ENCODE results near the gene FNDC3B.
A peak's percentile ranks its signal among the peaks of the same experiment; 100 is the strongest.

Gene FNDC3B

DNA sequence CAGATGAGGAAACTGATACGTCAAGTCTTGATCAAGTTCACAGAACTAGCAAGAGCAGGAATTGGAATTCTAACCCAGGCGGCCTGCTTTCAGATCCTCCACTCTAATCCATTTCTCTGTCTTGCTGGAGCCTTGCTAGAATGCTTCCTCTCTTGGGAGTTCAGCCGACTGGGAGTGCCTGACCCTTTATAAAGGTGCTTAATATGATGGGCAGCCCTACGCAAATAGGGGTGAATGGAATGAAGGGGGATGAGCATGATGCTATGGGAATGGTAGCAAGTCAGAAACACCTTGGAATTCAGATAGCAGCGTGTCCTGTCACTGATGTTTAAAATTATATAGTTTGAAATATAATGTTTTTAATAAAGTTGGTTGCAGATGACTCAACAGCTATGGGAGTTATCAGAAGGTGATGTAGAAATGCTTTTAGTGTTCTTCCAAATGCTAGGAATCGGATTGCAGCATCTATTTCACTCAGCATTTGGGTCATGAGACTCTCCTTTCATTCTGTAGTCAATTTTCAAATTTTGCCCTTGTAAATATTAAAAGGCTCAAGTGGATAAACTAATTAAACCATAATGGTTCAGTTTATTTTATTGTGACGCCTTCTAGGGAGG is 150.7 kb downstream of the FNDC3B start:
- Histone ChIP-seq H3K4me1 (ENCODE audit: insufficient read depth, low read length) (peaks cover 9% of the 10 kb centered on the region), H3K27me3 (ENCODE audit: insufficient read depth, low read length) (no peaks in the 10 kb centered on the region), H3K36me3 (ENCODE audit: insufficient read depth, low read length) (no peaks in the 10 kb centered on the region), H3K9ac (ENCODE audit: low read depth, low read length) (no peak overlapping the region), H3K9me3 (ENCODE audit: insufficient read depth, low read depth, low read length) (no peaks in the 10 kb centered on the region), H3K4me3 (ENCODE audit: low read length) (no peak overlapping the region), H3K27ac (ENCODE audit: low read depth, low read length) (no peak overlapping the region)
- WGBS, result 92% methylated on average over 7 of the region's 7 CpGs

DNA sequence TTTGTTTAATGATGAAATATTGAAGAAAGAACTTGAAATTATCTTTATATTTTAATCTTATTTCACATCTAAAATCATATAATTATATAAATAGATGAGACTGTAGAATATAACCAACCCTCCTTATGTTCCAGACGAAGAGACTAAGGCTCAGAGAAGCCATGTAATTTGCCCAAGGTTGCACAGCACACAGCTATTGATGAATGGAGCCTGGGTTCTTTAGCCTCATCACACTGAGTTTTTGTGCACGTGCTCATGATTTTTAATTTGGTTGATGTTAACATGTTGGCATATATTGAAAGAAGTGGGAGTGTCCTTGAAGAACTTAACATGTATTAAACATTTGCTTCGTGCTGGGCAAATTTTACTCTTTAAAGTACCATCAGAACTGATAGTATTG is 151.6 kb downstream of the FNDC3B start:
- WGBS, result 94% methylated on average over 3 of the region's 3 CpGs
- Histone ChIP-seq H3K27me3 (ENCODE audit: insufficient read depth, low read length) (no peaks in the 10 kb centered on the region), H3K9me3 (ENCODE audit: insufficient read depth, low read depth, low read length) (no peaks in the 10 kb centered on the region), H3K4me3 (ENCODE audit: low read length) (no peak overlapping the region), H3K4me1 (ENCODE audit: insufficient read depth, low read length) (peaks cover 15% of the 10 kb centered on the region), H3K36me3 (ENCODE audit: insufficient read depth, low read length) (no peaks in the 10 kb centered on the region), H3K27ac (ENCODE audit: low read depth, low read length) (no peak overlapping the region), H3K9ac (ENCODE audit: low read depth, low read length) (no peak overlapping the region)

DNA sequence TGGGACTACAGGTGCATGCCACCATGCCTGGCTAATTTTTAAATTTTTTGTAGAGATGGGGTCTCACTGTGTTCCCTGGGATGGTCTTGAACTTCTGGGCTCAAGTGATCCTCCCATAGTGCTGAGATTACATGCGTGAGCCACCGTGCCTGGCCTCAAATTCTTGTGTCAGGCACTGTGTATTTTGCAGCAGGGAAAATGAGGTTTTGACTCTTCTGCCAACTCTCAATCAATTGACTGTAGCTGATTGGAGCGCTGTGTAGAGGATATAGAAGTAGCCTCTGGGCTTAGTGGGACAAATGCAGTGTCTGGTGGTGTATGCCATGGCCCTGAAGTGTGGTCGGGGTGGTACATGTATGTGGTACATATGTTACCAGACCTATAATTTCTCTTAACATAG is 152.3 kb downstream of the FNDC3B start:
- peaks cover 15% of the 10 kb centered on the region for H3K4me1 ChIP-seq (ENCODE audit: insufficient read depth, low read length)
- no peaks in the 10 kb centered on the region for H3K36me3 ChIP-seq (ENCODE audit: insufficient read depth, low read length)
- no peak overlapping the region for H3K27ac ChIP-seq (ENCODE audit: low read depth, low read length)
- 93% methylated on average over 3 of the region's 4 CpGs for WGBS
- H3K9me3 ChIP-seq (ENCODE audit: insufficient read depth, low read depth, low read length), result no peaks in the 10 kb centered on the region
- no peak overlapping the region for H3K9ac ChIP-seq (ENCODE audit: low read depth, low read length)
- H3K27me3 ChIP-seq (ENCODE audit: insufficient read depth, low read length), result no peaks in the 10 kb centered on the region
- no peak overlapping the region for H3K4me3 ChIP-seq (ENCODE audit: low read length)

DNA sequence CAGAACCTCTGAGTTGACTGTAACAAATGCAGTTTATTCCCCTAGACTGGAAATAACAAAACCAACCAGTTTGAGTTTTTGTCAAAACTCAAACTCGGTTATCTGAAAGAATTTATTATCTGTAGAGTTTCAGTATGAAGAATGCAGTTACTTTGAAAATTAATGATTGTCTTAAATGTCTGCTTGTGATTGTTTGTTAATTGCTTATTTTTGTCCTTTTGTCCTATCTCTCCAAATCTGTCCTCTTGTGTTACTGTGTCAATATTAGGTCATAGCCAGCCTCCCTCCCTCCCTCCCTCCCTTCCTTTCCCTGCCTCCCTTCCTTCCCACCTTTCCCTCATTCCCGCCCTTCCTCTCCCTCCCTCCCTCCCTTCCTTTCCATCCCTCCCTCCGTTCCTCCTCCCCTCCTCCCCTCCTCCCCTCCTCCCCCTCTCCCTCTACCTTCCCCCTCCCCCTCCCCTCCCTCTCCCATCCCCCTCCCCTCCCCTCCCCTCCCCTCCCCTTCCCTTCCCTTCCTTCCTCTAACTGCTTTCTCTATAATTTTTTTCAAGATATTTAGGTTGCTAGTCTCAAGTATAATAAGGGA is 153.5 kb downstream of the FNDC3B start:
- H3K4me1 ChIP-seq (ENCODE audit: insufficient read depth, low read length), result peaks cover 15% of the 10 kb centered on the region
- no peak overlapping the region for H3K4me3 ChIP-seq (ENCODE audit: low read length)
- H3K9me3 ChIP-seq (ENCODE audit: insufficient read depth, low read depth, low read length), result no peaks in the 10 kb centered on the region
- whole genome bisulfite sequencing, result 83% methylated on average over 1 of the region's 3 CpGs
- H3K36me3 ChIP-seq (ENCODE audit: insufficient read depth, low read length), result no peaks in the 10 kb centered on the region
- H3K9ac ChIP-seq (ENCODE audit: low read depth, low read length), result no peak overlapping the region
- H3K27ac ChIP-seq (ENCODE audit: low read depth, low read length), result no peak overlapping the region
- H3K27me3 ChIP-seq (ENCODE audit: insufficient read depth, low read length), result no peaks in the 10 kb centered on the region

DNA sequence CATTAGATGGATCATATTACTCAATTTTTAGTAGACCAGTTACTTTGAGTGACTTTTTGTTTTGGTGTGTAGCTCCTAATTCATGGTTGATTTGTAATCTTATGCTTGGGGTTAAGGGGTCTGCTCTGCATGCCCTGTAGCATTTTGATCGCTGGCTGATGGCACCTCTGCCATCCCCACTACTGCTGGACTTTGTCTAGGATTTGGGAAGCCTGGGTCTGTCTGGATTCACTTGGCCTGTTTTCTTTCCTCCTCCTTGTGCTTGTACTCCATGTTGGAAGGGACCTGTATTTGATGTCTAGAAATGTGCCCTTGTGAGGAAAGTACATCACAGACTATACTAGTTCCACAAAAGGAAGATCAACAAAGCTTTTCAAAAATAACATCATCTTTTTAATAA is 154.1 kb downstream of the FNDC3B start:
- 100% methylated on average over 1 of the region's 1 CpG for WGBS
- no peaks in the 10 kb centered on the region for H3K27me3 ChIP-seq (ENCODE audit: insufficient read depth, low read length)
- no peak overlapping the region for H3K27ac ChIP-seq (ENCODE audit: low read depth, low read length)
- no peaks in the 10 kb centered on the region for H3K36me3 ChIP-seq (ENCODE audit: insufficient read depth, low read length)
- no peak overlapping the region for H3K4me3 ChIP-seq (ENCODE audit: low read length)
- H3K9me3 ChIP-seq (ENCODE audit: insufficient read depth, low read depth, low read length), result no peaks in the 10 kb centered on the region
- H3K9ac ChIP-seq (ENCODE audit: low read depth, low read length), result no peak overlapping the region
- peaks cover 15% of the 10 kb centered on the region for H3K4me1 ChIP-seq (ENCODE audit: insufficient read depth, low read length)

DNA sequence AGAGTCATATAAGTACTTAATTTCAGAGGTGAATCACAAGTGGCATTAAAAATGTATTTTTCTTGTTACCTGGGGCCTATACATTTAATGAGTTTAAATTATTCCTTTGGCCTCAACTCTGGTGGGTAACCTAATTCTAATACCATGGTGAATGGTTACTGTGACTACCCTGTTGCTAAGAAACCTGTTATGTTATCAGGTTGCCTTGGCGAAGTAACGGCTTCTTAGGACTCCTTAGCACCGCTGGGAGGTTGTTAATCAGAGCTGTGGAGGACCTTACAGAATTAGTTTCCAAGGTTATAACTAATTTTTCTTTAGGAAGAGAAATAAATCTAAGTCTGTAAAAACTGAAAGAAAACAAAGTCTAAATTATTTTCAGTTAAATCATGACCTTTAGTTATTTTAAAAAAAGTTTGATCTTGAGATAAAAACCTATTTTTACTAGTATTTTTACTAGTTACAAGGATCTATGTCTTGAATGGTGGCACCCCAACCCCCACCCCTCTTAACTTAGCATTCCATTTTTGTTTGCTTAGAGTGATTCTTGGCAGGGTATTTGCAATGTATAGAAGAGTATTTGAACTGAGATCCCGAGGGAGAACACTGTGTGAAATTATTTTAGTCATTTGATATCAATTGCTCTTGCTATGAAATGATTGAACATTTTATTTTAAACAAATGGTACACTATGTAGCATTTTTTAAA is 155.5 kb downstream of the FNDC3B start:
- peaks cover 15% of the 10 kb centered on the region for H3K4me1 ChIP-seq (ENCODE audit: insufficient read depth, low read length)
- H3K4me3 ChIP-seq (ENCODE audit: low read length), result no peak overlapping the region
- H3K27ac ChIP-seq (ENCODE audit: low read depth, low read length), result peak overlapping the region; percentile 63
- no peaks in the 10 kb centered on the region for H3K27me3 ChIP-seq (ENCODE audit: insufficient read depth, low read length)
- H3K36me3 ChIP-seq (ENCODE audit: insufficient read depth, low read length), result no peaks in the 10 kb centered on the region
- H3K9ac ChIP-seq (ENCODE audit: low read depth, low read length), result no peak overlapping the region
- H3K9me3 ChIP-seq (ENCODE audit: insufficient read depth, low read depth, low read length), result no peaks in the 10 kb centered on the region
- 65% methylated on average over 4 of the region's 4 CpGs for WGBS

DNA sequence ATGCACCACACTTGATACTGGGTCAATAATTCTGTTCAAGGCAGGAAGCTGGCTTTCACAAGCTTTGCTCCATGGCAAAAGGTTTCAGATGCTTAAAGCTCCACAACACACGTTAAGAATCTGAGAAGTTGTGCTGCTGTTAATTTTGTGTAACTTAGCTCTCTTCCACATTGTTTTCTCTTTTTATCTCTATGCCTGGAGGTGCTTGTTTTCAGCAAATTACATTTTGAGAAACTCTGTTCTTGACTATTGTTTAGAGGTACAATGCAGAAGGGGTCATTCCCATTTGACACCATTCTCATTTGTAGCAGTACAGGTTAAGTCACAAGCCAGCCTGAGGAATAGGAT is 156.0 kb downstream of the FNDC3B start:
- WGBS, result 75% methylated on average over 1 of the region's 1 CpG
- Histone ChIP-seq H3K36me3 (ENCODE audit: insufficient read depth, low read length) (no peaks in the 10 kb centered on the region), H3K9me3 (ENCODE audit: insufficient read depth, low read depth, low read length) (no peaks in the 10 kb centered on the region), H3K4me1 (ENCODE audit: insufficient read depth, low read length) (peaks cover 15% of the 10 kb centered on the region), H3K9ac (ENCODE audit: low read depth, low read length) (no peak overlapping the region), H3K27me3 (ENCODE audit: insufficient read depth, low read length) (no peaks in the 10 kb centered on the region), H3K27ac (ENCODE audit: low read depth, low read length) (peak overlapping the region; percentile 63), H3K4me3 (ENCODE audit: low read length) (no peak overlapping the region)

DNA sequence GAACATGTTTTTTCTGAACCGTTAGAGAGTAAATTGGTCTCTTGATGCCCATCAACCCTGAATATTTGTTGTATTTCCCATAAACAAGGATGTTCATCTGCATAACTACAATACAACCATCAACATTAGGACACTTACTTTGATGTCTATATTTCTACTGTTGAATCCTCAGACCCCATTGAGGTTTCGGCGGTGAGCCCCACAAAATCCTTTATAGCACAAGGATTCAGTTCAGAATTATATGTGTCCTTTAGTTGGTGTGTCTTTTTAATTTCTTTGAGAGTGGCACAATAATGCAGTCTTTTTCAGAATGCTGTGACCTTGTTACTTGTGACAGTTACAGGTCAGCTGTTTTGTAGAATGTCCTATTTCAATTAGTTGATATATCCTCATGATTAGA is 158.0 kb downstream of the FNDC3B start:
- 96% methylated on average over 3 of the region's 3 CpGs for WGBS

DNA sequence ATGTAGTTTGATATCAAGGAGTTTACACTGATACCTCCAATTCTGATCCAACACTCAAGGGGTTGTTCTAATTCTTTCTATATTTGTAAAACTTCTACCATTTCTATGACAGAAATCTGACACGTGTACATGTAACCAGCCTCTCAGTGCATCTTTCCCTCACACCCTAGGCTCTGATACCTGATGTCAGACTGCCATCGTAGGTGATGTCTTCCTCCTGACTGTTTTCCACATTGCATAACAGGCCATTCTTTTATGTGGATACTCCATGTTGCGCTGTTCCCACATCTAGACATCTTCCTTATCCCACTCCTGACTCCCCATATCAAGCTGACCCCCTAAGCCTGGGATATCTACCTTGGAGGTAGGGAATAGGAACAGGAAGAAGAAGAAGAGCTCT is 159.1 kb downstream of the FNDC3B start:
- WGBS, result 98% methylated on average over 3 of the region's 3 CpGs
- H3K36me3 ChIP-seq (ENCODE audit: insufficient read depth, low read length), result no peaks in the 10 kb centered on the region
- H3K9me3 ChIP-seq (ENCODE audit: insufficient read depth, low read depth, low read length), result no peaks in the 10 kb centered on the region
- H3K4me3 ChIP-seq (ENCODE audit: low read length), result no peak overlapping the region
- no peaks in the 10 kb centered on the region for H3K27me3 ChIP-seq (ENCODE audit: insufficient read depth, low read length)
- H3K9ac ChIP-seq (ENCODE audit: low read depth, low read length), result no peak overlapping the region
- peaks cover 38% of the 10 kb centered on the region for H3K4me1 ChIP-seq (ENCODE audit: insufficient read depth, low read length)
- no peak overlapping the region for H3K27ac ChIP-seq (ENCODE audit: low read depth, low read length)

More for the DNA sequence above, 158.0 kb downstream of the FNDC3B start:
- peaks cover 28% of the 10 kb centered on the region for H3K4me1 ChIP-seq (ENCODE audit: insufficient read depth, low read length)
- H3K27ac ChIP-seq (ENCODE audit: low read depth, low read length), result no peak overlapping the region
- H3K4me3 ChIP-seq (ENCODE audit: low read length), result no peak overlapping the region
- no peaks in the 10 kb centered on the region for H3K27me3 ChIP-seq (ENCODE audit: insufficient read depth, low read length)
- no peaks in the 10 kb centered on the region for H3K9me3 ChIP-seq (ENCODE audit: insufficient read depth, low read depth, low read length)
- H3K36me3 ChIP-seq (ENCODE audit: insufficient read depth, low read length), result no peaks in the 10 kb centered on the region
- H3K9ac ChIP-seq (ENCODE audit: low read depth, low read length), result no peak overlapping the region

DNA sequence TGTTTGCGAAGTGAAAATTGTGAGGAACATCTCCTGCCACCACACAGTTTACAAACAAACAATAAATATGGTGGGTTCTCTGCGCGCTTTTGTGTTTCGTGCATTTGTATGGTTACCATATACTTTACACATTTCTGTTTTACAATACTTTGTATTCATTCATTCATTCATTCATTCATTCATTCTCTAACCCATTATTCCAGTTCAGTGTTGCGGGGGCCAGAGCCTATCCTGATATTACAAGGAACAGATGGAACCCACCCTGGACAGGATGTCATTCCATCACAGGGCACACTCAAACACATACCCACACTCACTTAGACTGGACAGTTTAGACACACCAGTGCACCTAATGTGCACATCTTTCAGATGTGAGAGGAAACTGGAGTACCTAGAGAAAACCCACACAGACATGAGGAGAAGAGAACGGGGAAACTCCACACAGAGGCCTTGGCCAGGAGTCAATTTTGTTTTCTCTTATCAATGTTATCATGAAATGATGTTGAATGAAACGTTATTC is 160.5 kb downstream of the FNDC3B start:
- 98% methylated on average over 7 of the region's 7 CpGs for WGBS
- no peaks in the 10 kb centered on the region for H3K9me3 ChIP-seq (ENCODE audit: insufficient read depth, low read depth, low read length)
- no peak overlapping the region for H3K9ac ChIP-seq (ENCODE audit: low read depth, low read length)
- no peaks in the 10 kb centered on the region for H3K36me3 ChIP-seq (ENCODE audit: insufficient read depth, low read length)
- H3K27ac ChIP-seq (ENCODE audit: low read depth, low read length), result no peak overlapping the region
- no peak overlapping the region for H3K4me3 ChIP-seq (ENCODE audit: low read length)
- peaks cover 38% of the 10 kb centered on the region for H3K4me1 ChIP-seq (ENCODE audit: insufficient read depth, low read length)
- no peaks in the 10 kb centered on the region for H3K27me3 ChIP-seq (ENCODE audit: insufficient read depth, low read length)

DNA sequence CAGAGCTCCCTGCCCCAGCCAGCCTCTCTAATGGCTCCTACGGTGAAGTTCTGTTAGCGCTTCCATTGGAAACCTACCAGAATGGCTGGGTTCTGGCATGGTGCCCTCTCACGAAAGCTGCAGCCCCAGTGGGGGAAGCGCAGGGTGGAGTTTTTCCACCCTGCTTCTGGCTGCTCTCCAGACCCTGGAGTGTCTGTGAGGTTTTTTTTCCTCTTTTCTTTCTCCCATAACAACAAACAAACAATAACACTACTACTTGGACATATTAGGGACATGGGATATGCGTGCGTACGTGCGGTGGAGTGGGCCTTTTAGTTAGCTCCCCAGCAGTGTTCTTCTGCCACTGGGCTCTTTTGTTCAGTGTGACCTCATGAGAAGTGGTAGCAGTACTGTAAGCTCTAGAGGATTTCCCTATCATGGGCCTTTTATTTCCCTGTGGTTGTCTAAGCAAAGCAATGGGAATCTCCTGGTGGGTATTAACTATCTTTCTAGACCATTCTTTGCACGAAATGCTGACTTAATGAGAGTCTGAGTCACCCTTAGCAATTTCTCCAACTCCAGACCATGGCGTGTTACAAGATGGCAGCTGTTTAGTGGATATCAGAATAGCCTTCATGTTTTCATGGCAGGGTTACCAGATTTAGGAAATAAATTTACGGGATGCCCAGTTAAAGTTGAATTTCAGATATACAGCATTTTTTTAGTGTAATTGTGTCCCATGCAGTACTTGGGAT is 161.9 kb downstream of the FNDC3B start:
- no peak overlapping the region; the same call in 1 of the 2 replicates for H3K27ac ChIP-seq (ENCODE audit: low read depth, low read length)
- H3K9ac ChIP-seq (ENCODE audit: low read depth, low read length), result no peak overlapping the region
- H3K36me3 ChIP-seq (ENCODE audit: insufficient read depth, low read length), result 0 out of 2 replicates have a peak, but pooled peaks cover 11% of the 10 kb centered on the region
- H3K4me3 ChIP-seq (ENCODE audit: low read length), result no peak overlapping the region
- peaks cover 31% of the 10 kb centered on the region for H3K4me1 ChIP-seq (ENCODE audit: insufficient read depth, low read length)
- peaks cover 8% of the 10 kb centered on the region for H3K9me3 ChIP-seq (ENCODE audit: insufficient read depth, low read depth, low read length)
- 95% methylated on average over 11 of the region's 11 CpGs for WGBS
- no peaks in the 10 kb centered on the region for H3K27me3 ChIP-seq (ENCODE audit: insufficient read depth, low read length)

All from HUES64 (cell line).